IMR-90 (cell line): ENCODE results near the gene WDFY2.

Experiments used
- BHLHE40 ChIP-seq: fragments of 150-350 bp; IDR thresholded peaks from 2 replicates; pipeline ENCODE4 v1.6.1; 2016; ENCODE audit warnings: mild to moderate bottlenecking, low read depth, low read length
- CEBPB ChIP-seq: IDR thresholded peaks from 2 replicates; pipeline ENCODE4 v1.6.1; 2012; ENCODE audit warnings: low read depth, low read length, improper control_type of control experiment
- CTCF ChIP-seq: conservative IDR thresholded peaks from 2 replicates; pipeline ENCODE4 v1.5.1; 2012; ENCODE audit warnings: mild to moderate bottlenecking, low read depth, low read length, improper control_type of control experiment
- ELK1 ChIP-seq: fragments of 150-350 bp; IDR thresholded peaks from 2 replicates; pipeline ENCODE4 v1.6.1; 2016; ENCODE audit warnings: low read depth, mild to moderate bottlenecking, low read length, moderate library complexity, borderline replicate concordance
- MAFK ChIP-seq: IDR thresholded peaks from 2 replicates; pipeline ENCODE4 v1.6.1; 2012; ENCODE audit warnings: low read depth, low read length, improper control_type of control experiment
- MAZ ChIP-seq: IDR thresholded peaks from 2 replicates; pipeline ENCODE4 v1.6.1; 2012; ENCODE audit warnings: low read depth, mild to moderate bottlenecking, low read length, improper control_type of control experiment, moderate library complexity, borderline replicate concordance
- NFE2L2 ChIP-seq: fragments of 150-350 bp; IDR thresholded peaks from 2 replicates; pipeline ENCODE4 v1.6.1; 2016; ENCODE audit warnings: low read depth, mild to moderate bottlenecking, low read length
- POLR2A ChIP-seq: IDR thresholded peaks from 2 replicates; pipeline ENCODE4 v1.6.1; 2012; ENCODE audit warnings: mild to moderate bottlenecking, low read depth, low read length
- RAD21 ChIP-seq: IDR thresholded peaks from 2 replicates; pipeline ENCODE4 v1.6.1; 2012; ENCODE audit warnings: low read length, improper control_type of control experiment
- RFX5 ChIP-seq: IDR thresholded peaks from 2 replicates; pipeline ENCODE4 v1.8.0; 2012; ENCODE audit warnings: low read depth, mild to moderate bottlenecking, low read length, moderate library complexity
- SMC3 ChIP-seq: fragments of 150-350 bp; IDR thresholded peaks from 2 replicates; pipeline ENCODE4 v1.6.1; 2016; ENCODE audit warnings: low read depth, mild to moderate bottlenecking, antibody characterized with exemption, low read length, moderate library complexity
- USF2 ChIP-seq: fragments of 150-350 bp; IDR thresholded peaks from 2 replicates; pipeline ENCODE4 v1.6.1; 2017; ENCODE audit warnings: mild to moderate bottlenecking, antibody characterized with exemption, low read length, low read depth

- no peak for TF ChIP-seq CTCF
- no peak for TF ChIP-seq POLR2A
- no peak for TF ChIP-seq MAZ
- no peak for TF ChIP-seq MAFK
- TF ChIP-seq CEBPB = no peak
- TF ChIP-seq RFX5 = no peak
- TF ChIP-seq BHLHE40 = no peak
- TF ChIP-seq USF2 = no peak
- no peak for TF ChIP-seq NFE2L2
- TF ChIP-seq RAD21 = no peak
- TF ChIP-seq SMC3 = no peak
- no peak for TF ChIP-seq ELK1
Observed at GRCh38 chr13:51745243-51745642, 161.0 kb downstream of the WDFY2 start.
